Iris pigment epithelial cell (primary cell): Measurements from ENCODE around the gene S100PBP.
"Not testable (repeated sequence)": the region's sequence is repeated elsewhere in the genome, so short reads cannot be mapped to it uniquely, and the experiment has no call there.

Source experiments
- DNase-seq: peaks from one replicate; pipeline ENCODE4 v3.0.0-alpha.2; 2011; ENCODE audit warnings: low read depth

S100PBP gene

GRCh38 chr1:32900956-32901822 lies 83.7 kb downstream of the S100PBP start, which contains the start of gene TMEM54:
TSS of gene TMEM54 (minus strand) at chr1:32901389. CDS start at chr1:32901238, 151 bp downstream.
- DNase-seq: no peak

- DNase-seq: no peak
Measured at GRCh38 chr1:32901823-32902534, 84.5 kb downstream of the S100PBP start.

GRCh38 chr1:32902535-32902920 lies 85.1 kb downstream of the S100PBP start:
- DNase-seq: no peak

- no peak for DNase-seq
Measured at GRCh38 chr1:32903991-32904785, 86.7 kb downstream of the S100PBP start.

- DNase-seq: no peak
Measured at GRCh38 chr1:32904797-32905196, 87.3 kb downstream of the S100PBP start.

- DNase-seq: not testable (repeated sequence)
Measured at GRCh38 chr1:32905588-32905987, 88.1 kb downstream of the S100PBP start.

GRCh38 chr1:32906654-32907053 lies 89.2 kb downstream of the S100PBP start:
- no peak for DNase-seq

- DNase-seq: no peak
Measured at GRCh38 chr1:32907435-32907834, 90.0 kb downstream of the S100PBP start.
